Hepatocyte (in vitro differentiated cells): Measurements from ENCODE around the gene PICALM. TPM values are rescaled to one million over a fixed set of nuclear protein-coding genes. Genes with fewer than 3 reads are reported as not detected.
"Not testable (repeated sequence)": the region's sequence is repeated elsewhere in the genome, so short reads cannot be mapped to it uniquely, and the experiment has no call there.

Experiments used
- DNase-seq: peaks from one replicate; pipeline ENCODE4 v3.0.0-alpha.2; 2016; ENCODE audit warnings: low spot score
- H2AFZ ChIP-seq: fragments of 200-600 bp; sonication (generic); 2 replicates; pipeline ENCODE4 v1.6.0; 2016; ENCODE audit warnings: antibody characterized with exemption, mild to moderate bottlenecking
- H3K27ac ChIP-seq: fragments of 200-600 bp; sonication (generic); 2 replicates; pipeline ENCODE4 v1.5.1; 2016; ENCODE audit warnings: mild to moderate bottlenecking
- H3K27me3 ChIP-seq: fragments of 200-600 bp; sonication (generic); 2 replicates; pipeline ENCODE4 v1.6.1; 2016
- H3K36me3 ChIP-seq: fragments of 200-600 bp; sonication (generic); replicated peaks from 2 replicates; pipeline ENCODE4 v1.5.1; 2016; ENCODE audit warnings: low read depth; ENCODE audit not compliant: insufficient read depth
- H3K4me1 ChIP-seq: fragments of 200-600 bp; sonication (generic); 2 replicates; pipeline ENCODE4 v1.5.1; 2016; ENCODE audit warnings: mild to moderate bottlenecking, moderate library complexity; ENCODE audit not compliant: insufficient read depth
- H3K4me2 ChIP-seq: fragments of 200-600 bp; sonication (generic); 2 replicates; pipeline ENCODE4 v1.6.0; 2016
- H3K4me3 ChIP-seq: fragments of 200-600 bp; sonication (generic); 2 replicates; pipeline ENCODE4 v1.5.1; 2016; ENCODE audit warnings: mild to moderate bottlenecking
- H3K79me2 ChIP-seq: fragments of 200-600 bp; sonication (generic); 2 replicates; pipeline ENCODE4 v1.6.0; 2017; ENCODE audit warnings: mild to moderate bottlenecking
- H3K9me2 ChIP-seq: fragments of 200-600 bp; sonication (generic); replicated peaks from 2 replicates; pipeline ENCODE4 v1.6.0; 2017; ENCODE audit warnings: mild to moderate bottlenecking; ENCODE audit not compliant: insufficient read depth
- H3K9me3 ChIP-seq: fragments of 200-600 bp; sonication (generic); 2 replicates; pipeline ENCODE4 v1.5.1; 2016; ENCODE audit warnings: low read depth, mild to moderate bottlenecking
- H4K20me1 ChIP-seq: fragments of 200-600 bp; sonication (generic); 2 replicates; pipeline ENCODE4 v1.6.0; 2016; ENCODE audit warnings: mild to moderate bottlenecking; ENCODE audit not compliant: insufficient read depth, poor library complexity, severe bottlenecking
- EZH2 ChIP-seq: fragments of 200-600 bp; sonication (generic); IDR thresholded peaks from 2 replicates; pipeline ENCODE4 v1.6.1; 2016; ENCODE audit warnings: antibody characterized with exemption, mild to moderate bottlenecking, borderline replicate concordance
- EZH2phosphoT487 ChIP-seq: fragments of 200-600 bp; sonication (generic); IDR thresholded peaks from one replicate; pipeline ENCODE4 v1.6.1; 2018; ENCODE audit warnings: antibody characterized with exemption, mild to moderate bottlenecking, low read depth, moderate library complexity; ENCODE audit not compliant: unreplicated experiment, severe bottlenecking
- WGBS: methylation state at CpG from one replicate; pipeline ENCODE4 v1.1.6; 2016; ENCODE audit warnings: low lambda C conversion rate; ENCODE audit errors: missing lambda C conversion rate; 5-methylcytosine and 5-hydroxymethylcytosine counted together
- polyA plus RNA-seq: library from polyadenylated mRNA; unstranded; fragments of >200 nt; fragmentation: Nextera tagmentation; extraction: Ambion mirVana; gene quantifications from 2 replicates; pipeline ENCODE4 v1.2.1, GENCODE V29; 2016
- total RNA-seq: library from RNA; depleted of rRNA; stranded (reverse); fragments of >200 nt; gene quantifications from 2 replicates; pipeline ENCODE4 v1.2.3, GENCODE V29; 2014
- TF ChIP-seq, protein P1 (sequence below): fragments of 200-600 bp; sonication (generic); IDR thresholded peaks from 2 replicates; pipeline ENCODE4 v1.5.1; 2016; ENCODE audit warnings: antibody characterized with exemption, mild to moderate bottlenecking; ENCODE audit not compliant: poor library complexity

Gene PICALM
- total and polyA plus RNA-seq, 2 experiments from 2014 or later = 46.4 to 197 TPM

- 100% methylated on average over 1 of the region's 1 CpG for WGBS
- Histone ChIP-seq H2AFZ (no peak overlapping the region), H3K4me2 (no peak overlapping the region), H3K9me3 (no peaks in the 10 kb centered on the region), H4K20me1 (no peaks in the 10 kb centered on the region), H3K4me3 (no peak overlapping the region), H3K9me2 (no peaks in the 10 kb centered on the region), H3K79me2 (no peaks in the 10 kb centered on the region), H3K27me3 (no peaks in the 10 kb centered on the region), H3K36me3 (no peaks in the 10 kb centered on the region), H3K4me1 (no peaks in the 10 kb centered on the region), H3K27ac (no peak overlapping the region)
- DNase-seq = no peak
- TF ChIP-seq EZH2phosphoT487 (no peak), EZH2 (no peak)
- TF ChIP-seq, protein P1, sequence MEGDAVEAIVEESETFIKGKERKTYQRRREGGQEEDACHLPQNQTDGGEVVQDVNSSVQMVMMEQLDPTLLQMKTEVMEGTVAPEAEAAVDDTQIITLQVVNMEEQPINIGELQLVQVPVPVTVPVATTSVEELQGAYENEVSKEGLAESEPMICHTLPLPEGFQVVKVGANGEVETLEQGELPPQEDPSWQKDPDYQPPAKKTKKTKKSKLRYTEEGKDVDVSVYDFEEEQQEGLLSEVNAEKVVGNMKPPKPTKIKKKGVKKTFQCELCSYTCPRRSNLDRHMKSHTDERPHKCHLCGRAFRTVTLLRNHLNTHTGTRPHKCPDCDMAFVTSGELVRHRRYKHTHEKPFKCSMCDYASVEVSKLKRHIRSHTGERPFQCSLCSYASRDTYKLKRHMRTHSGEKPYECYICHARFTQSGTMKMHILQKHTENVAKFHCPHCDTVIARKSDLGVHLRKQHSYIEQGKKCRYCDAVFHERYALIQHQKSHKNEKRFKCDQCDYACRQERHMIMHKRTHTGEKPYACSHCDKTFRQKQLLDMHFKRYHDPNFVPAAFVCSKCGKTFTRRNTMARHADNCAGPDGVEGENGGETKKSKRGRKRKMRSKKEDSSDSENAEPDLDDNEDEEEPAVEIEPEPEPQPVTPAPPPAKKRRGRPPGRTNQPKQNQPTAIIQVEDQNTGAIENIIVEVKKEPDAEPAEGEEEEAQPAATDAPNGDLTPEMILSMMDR = no peak
Measured at GRCh38 chr11:85937835-85938234, 131.0 kb downstream of the PICALM start.

DNA sequence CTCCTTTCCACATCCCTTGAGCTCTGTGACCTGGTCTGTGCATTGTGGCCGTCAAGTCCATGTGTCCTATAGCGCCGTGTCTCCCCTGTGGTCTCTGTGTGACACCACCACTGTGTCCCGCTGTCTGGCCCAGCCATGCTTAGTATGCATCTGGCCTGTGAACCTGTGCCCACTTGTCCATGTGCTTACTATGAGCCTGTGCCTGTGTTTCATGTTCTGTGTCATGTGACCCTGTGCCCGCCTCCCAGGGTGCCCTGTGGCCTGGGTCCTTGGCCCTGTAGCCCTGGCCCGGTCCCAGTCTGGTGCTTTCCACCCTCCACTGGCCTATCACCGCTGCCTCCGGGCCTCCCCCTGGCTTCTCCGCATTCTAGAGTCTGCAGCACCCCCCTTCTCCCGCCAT lies 133.1 kb downstream of the PICALM start:
- H3K9me3 ChIP-seq = no peaks in the 10 kb centered on the region
- H2AFZ ChIP-seq = no peak overlapping the region
- H3K27ac ChIP-seq = no peak overlapping the region
- no peaks in the 10 kb centered on the region for H3K9me2 ChIP-seq
- 96% methylated on average over 10 of the region's 10 CpGs for WGBS
- H3K4me3 ChIP-seq = no peak overlapping the region
- H3K27me3 ChIP-seq = no peaks in the 10 kb centered on the region
- H3K36me3 ChIP-seq = no peaks in the 10 kb centered on the region
- DNase-seq = no peak
- no peaks in the 10 kb centered on the region for H3K79me2 ChIP-seq
- TF ChIP-seq EZH2 = no peak
- no peaks in the 10 kb centered on the region for H4K20me1 ChIP-seq
- H3K4me1 ChIP-seq = peaks cover 5% of the 10 kb centered on the region
- H3K4me2 ChIP-seq = no peak overlapping the region

- no peaks in the 10 kb centered on the region for H3K79me2 ChIP-seq
- no peak overlapping the region for H3K4me2 ChIP-seq
- no peak overlapping the region for H3K27ac ChIP-seq
- H3K9me2 ChIP-seq = no peaks in the 10 kb centered on the region
- peaks cover 5% of the 10 kb centered on the region for H3K4me1 ChIP-seq
- no peaks in the 10 kb centered on the region for H4K20me1 ChIP-seq
- 97% methylated on average over 39 of the region's 47 CpGs for WGBS
- no peaks in the 10 kb centered on the region for H3K9me3 ChIP-seq
- TF ChIP-seq, protein P1 = no peak
- TF ChIP-seq EZH2 = no peak
- no peak for TF ChIP-seq EZH2phosphoT487
- H2AFZ ChIP-seq = no peak overlapping the region
- no peak for DNase-seq
- H3K27me3 ChIP-seq = no peaks in the 10 kb centered on the region
- no peaks in the 10 kb centered on the region for H3K36me3 ChIP-seq
- H3K4me3 ChIP-seq = no peak overlapping the region
Measured at GRCh38 chr11:85934596-85935169, 134.2 kb downstream of the PICALM start.

DNA sequence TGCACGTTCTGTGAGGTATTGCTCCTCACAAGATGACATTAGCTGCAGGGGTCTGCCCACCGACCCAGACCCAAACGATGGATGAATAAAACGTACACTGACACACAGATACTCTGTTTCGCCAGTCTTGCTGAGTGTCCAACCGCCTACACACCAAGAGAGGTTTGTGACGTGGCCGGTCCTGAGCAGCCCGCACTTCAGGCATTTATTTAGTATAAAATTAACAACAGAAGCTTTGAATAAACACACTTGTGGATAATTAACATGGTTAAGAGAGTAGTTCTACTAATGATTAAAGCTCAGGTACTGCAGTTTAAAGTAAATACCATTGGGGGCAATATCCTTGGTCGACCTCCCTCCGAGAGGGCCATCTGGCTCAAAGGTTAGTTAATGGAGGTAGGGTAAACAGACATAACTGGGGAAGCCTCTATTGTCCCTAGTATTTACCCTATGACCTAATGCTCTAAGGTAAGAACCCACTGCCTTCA lies 138.0 kb downstream of the PICALM start:
- TF ChIP-seq EZH2phosphoT487 (no peak), EZH2 (no peak)
- TF ChIP-seq, protein P1 = no peak
- Histone ChIP-seq H3K9me3 (no peaks in the 10 kb centered on the region), H3K9me2 (no peaks in the 10 kb centered on the region), H4K20me1 (no peaks in the 10 kb centered on the region), H2AFZ (no peak overlapping the region), H3K79me2 (no peaks in the 10 kb centered on the region), H3K4me2 (peak overlapping the region; percentile 47), H3K4me1 (peaks cover 5% of the 10 kb centered on the region), H3K4me3 (no peak overlapping the region), H3K36me3 (no peaks in the 10 kb centered on the region), H3K27ac (peak overlapping the region; percentile 45), H3K27me3 (no peaks in the 10 kb centered on the region)
- peak; percentile 41 for DNase-seq
- 68% methylated on average over 11 of the region's 11 CpGs for WGBS

- not testable (repeated sequence) for H3K27me3 ChIP-seq, H2AFZ ChIP-seq, H3K9me2 ChIP-seq, DNase-seq, H3K4me2 ChIP-seq, H3K27ac ChIP-seq, H4K20me1 ChIP-seq, H3K9me3 ChIP-seq, H3K4me1 ChIP-seq, H3K79me2 ChIP-seq, H3K36me3 ChIP-seq, H3K4me3 ChIP-seq
- 76% methylated on average over 2 of the region's 2 CpGs for WGBS
Measured at GRCh38 chr11:85926653-85927214, 142.2 kb downstream of the PICALM start.
